SK-N-SH (cell line): ENCODE measurements around the gene FRY. TPM values are rescaled to one million over a fixed set of nuclear protein-coding genes. Genes with fewer than 3 reads are reported as not detected.

Source experiments
- CTCF ChIA-PET: fragments of 300-600, 350-600 bp; formaldehyde crosslinking; extraction: SDS; loops from one replicate; lab custom pipeline; 2021; lab: Yijun Ruan, JAX
- POLR2A ChIA-PET: fragments of 350-600 bp; sonication (Branson Sonifier 250); formaldehyde crosslinking; extraction: SDS; loops from one replicate; lab custom pipeline; 2020; ENCODE audit warnings: antibody characterized with exemption, inconsistent platforms; lab: Yijun Ruan, JAX
- DNase-seq: peaks from one replicate; pipeline ENCODE4 v3.0.0; 2012
- H2AFZ ChIP-seq: fragments of 200-600 bp; sonication (generic); 2 replicates; pipeline ENCODE4 v1.8.1; 2016; ENCODE audit warnings: antibody characterized with exemption, mild to moderate bottlenecking, low read depth
- H3F3A ChIP-seq: fragments of 200-600 bp; sonication (generic); replicated peaks from 2 replicates; pipeline ENCODE3; 2016; ENCODE audit warnings: antibody characterized with exemption, mild to moderate bottlenecking; ENCODE audit not compliant: insufficient read depth
- H3K27ac ChIP-seq, 2 experiments: fragments of 200-500 bp in 1 of 2; fragments of 200-600 bp in 1 of 2; sonication (Bioruptor generic) in 1 of 2; sonication (generic), shearing (Covaris generic) in 1 of 2; 2 replicates each; pipeline versions ENCODE4 v1.5.1 to v1.6.1; 2014 to 2016; ENCODE audit warnings: low read depth in 2 of 2, inconsistent platforms in 1 of 2, low read length in 1 of 2, mild to moderate bottlenecking in 1 of 2, mixed read lengths in 1 of 2
- H3K27me3 ChIP-seq: fragments of 200-600 bp; sonication (generic), shearing (Covaris generic); 2 replicates; pipeline ENCODE4 v1.6.1; 2016; ENCODE audit warnings: mixed run types; ENCODE audit not compliant: insufficient read depth
- H3K36me3 ChIP-seq, 2 experiments: fragments of 200-500 bp in 1 of 2; fragments of 200-600 bp in 1 of 2; sonication (Bioruptor generic) in 1 of 2; sonication (generic) in 1 of 2; replicated peaks in 1 of 2; 2 replicates each; pipeline versions ENCODE3 to v1.5.1; 2014 to 2016; ENCODE audit warnings: low read length in 1 of 2, mild to moderate bottlenecking in 1 of 2; ENCODE audit not compliant: insufficient read depth in 2 of 2, control insufficient read depth in 1 of 2
- H3K4me1 ChIP-seq, 2 experiments: fragments of 200-500 bp in 1 of 2; fragments of 200-600 bp in 1 of 2; sonication (Bioruptor generic) in 1 of 2; sonication (generic), shearing (Covaris generic) in 1 of 2; 2 replicates each; pipeline versions ENCODE4 v1.5.1 to v1.6.1; 2014 to 2016; ENCODE audit warnings: low read depth in 1 of 2, low read length in 1 of 2, mixed run types in 1 of 2; ENCODE audit not compliant: insufficient read depth in 2 of 2, control insufficient read depth in 1 of 2
- H3K4me2 ChIP-seq: fragments of 200-600 bp; sonication (generic), shearing (Covaris generic); 2 replicates; pipeline ENCODE4 v1.6.1; 2017; ENCODE audit warnings: mixed run types
- H3K4me3 ChIP-seq, 2 experiments: fragments of 200-500 bp in 1 of 2; fragments of 200-600 bp in 1 of 2; sonication (Bioruptor generic) in 1 of 2; sonication (generic), shearing (Covaris generic) in 1 of 2; 2 replicates each; pipeline versions ENCODE4 v1.5.1 to v1.8.1; 2014 to 2016; ENCODE audit warnings: low read depth in 2 of 2, inconsistent platforms in 1 of 2, low read length in 1 of 2, mild to moderate bottlenecking in 1 of 2, mixed read lengths in 1 of 2, moderate library complexity in 1 of 2
- H3K79me2 ChIP-seq: fragments of 200-600 bp; sonication (generic); 2 replicates; pipeline ENCODE4 v1.8.1; 2017; ENCODE audit warnings: mild to moderate bottlenecking; ENCODE audit not compliant: insufficient read depth
- H3K9ac ChIP-seq: fragments of 200-600 bp; sonication (generic); 2 replicates; pipeline ENCODE4 v1.6.1; 2017; ENCODE audit warnings: mixed run types
- H3K9me2 ChIP-seq: fragments of 200-600 bp; sonication (generic); 2 replicates; pipeline ENCODE4 v1.6.1; 2017; ENCODE audit warnings: mixed run types
- H3K9me3 ChIP-seq: fragments of 200-600 bp; sonication (generic); 2 replicates; pipeline ENCODE4 v1.6.1; 2017; ENCODE audit warnings: mixed run types, mild to moderate bottlenecking, moderate library complexity
- H4K20me1 ChIP-seq: fragments of 200-600 bp; sonication (generic); 2 replicates; pipeline ENCODE4 v1.6.1; 2017; ENCODE audit warnings: mild to moderate bottlenecking, mixed run types; ENCODE audit not compliant: insufficient read depth
- CHD2 ChIP-seq: fragments of 150-350 bp; IDR thresholded peaks from 2 replicates; pipeline ENCODE4 v1.6.1; 2018; ENCODE audit warnings: low read length; ENCODE audit not compliant: partially characterized antibody
- CTCF ChIP-seq: fragments of 200-600 bp; sonication (generic); IDR thresholded peaks from 2 replicates; pipeline ENCODE4 v1.6.1; 2017; ENCODE audit warnings: antibody characterized with exemption, mild to moderate bottlenecking, moderate library complexity
- FOXJ3 ChIP-seq: sonication (generic); formaldehyde crosslinking; IDR thresholded peaks from 2 replicates; pipeline ENCODE4 v1.5.1; 2020; ENCODE audit warnings: mild to moderate bottlenecking, missing genetic modification reagents
- GABPA ChIP-seq: IDR thresholded peaks from 2 replicates; pipeline ENCODE4 v1.4.0; 2012; ENCODE audit warnings: low read depth, mild to moderate bottlenecking
- IRF3 ChIP-seq: fragments of 150-350 bp; IDR thresholded peaks from 2 replicates; pipeline ENCODE4 v1.6.1; 2016; ENCODE audit warnings: mild to moderate bottlenecking, low read depth, low read length
- JUND ChIP-seq: IDR thresholded peaks from 2 replicates; pipeline ENCODE4 v1.4.0; 2012
- MAX ChIP-seq: IDR thresholded peaks from 2 replicates; pipeline ENCODE4 v1.4.0; 2012; ENCODE audit warnings: low read depth
- NFIC ChIP-seq: IDR thresholded peaks from 2 replicates; pipeline ENCODE4 v1.4.0; 2012; ENCODE audit warnings: borderline replicate concordance
- RAD21 ChIP-seq: IDR thresholded peaks from 2 replicates; pipeline ENCODE4 v1.6.1; 2012; ENCODE audit warnings: mild to moderate bottlenecking, low read length
- REST ChIP-seq: IDR thresholded peaks from 2 replicates; pipeline ENCODE4 v1.6.1; 2012; ENCODE audit warnings: mild to moderate bottlenecking, low read depth, low read length, moderate library complexity
- SIN3A ChIP-seq: IDR thresholded peaks from 2 replicates; pipeline ENCODE4 v1.6.1; 2012; ENCODE audit warnings: low read depth, mild to moderate bottlenecking, low read length, moderate library complexity, borderline replicate concordance
- TEAD4 ChIP-seq: IDR thresholded peaks from 2 replicates; pipeline ENCODE4 v1.4.0; 2012; ENCODE audit warnings: mild to moderate bottlenecking, borderline replicate concordance; ENCODE audit not compliant: insufficient read depth
- USF1 ChIP-seq: IDR thresholded peaks from 2 replicates; pipeline ENCODE4 v1.4.0; 2012; ENCODE audit warnings: low read depth, borderline replicate concordance
- WGBS: methylation state at CpG from one replicate; pipeline ENCODE4 v1.1.6; 2017; ENCODE audit warnings: low lambda C conversion rate; 5-methylcytosine and 5-hydroxymethylcytosine counted together
- polyA plus RNA-seq, 3 experiments: library from polyadenylated mRNA; depleted of rRNA; stranded (reverse); fragments of >200 nt; gene quantifications; 2 replicates each; pipeline ENCODE4 v1.2.3, GENCODE V29; 2012

Gene FRY
- polyA plus RNA-seq, 1 of the 3 experiments (the other 2 are of a cell fraction) = 1.4 TPM

- no peak for TF ChIP-seq USF1
- no peak for TF ChIP-seq SIN3A
- TF ChIP-seq NFIC = no peak
- no peak for TF ChIP-seq CHD2
- no peak for TF ChIP-seq JUND
- no peak for TF ChIP-seq MAX
- no peak for TF ChIP-seq TEAD4
- TF ChIP-seq GABPA = no peak
- no peak for TF ChIP-seq REST
- no peak for TF ChIP-seq FOXJ3 (CRISPR knock-in tag)
- no peak for TF ChIP-seq CTCF
- TF ChIP-seq RAD21 = no peak
- no peak for TF ChIP-seq IRF3
- TF ChIP-seq, all 33 proteins: peak for 0
These were observed 234.2 kb downstream of the FRY start for GRCh38 chr13:32265726-32266125.

More at GRCh38 chr13:32265726-32266125, 234.2 kb downstream of the FRY start:
- no peak overlapping the region for H2AFZ ChIP-seq
- H3K4me2 ChIP-seq = no peak overlapping the region
- POLR2A ChIA-PET = no interaction called here
- H3K9me2 ChIP-seq = no peaks in the 10 kb centered on the region
- H3K4me1 ChIP-seq = peaks cover 9 to 24% of the 10 kb centered on the region in 2 experiments
- no peaks in the 10 kb centered on the region for H3K79me2 ChIP-seq
- no peak for DNase-seq
- no peaks in the 10 kb centered on the region for H4K20me1 ChIP-seq
- WGBS = 59% methylated on average over 2 of the region's 2 CpGs
- peaks cover 13% of the 10 kb centered on the region for H3F3A ChIP-seq
- H3K27me3 ChIP-seq = no peaks in the 10 kb centered on the region
- no peak overlapping the region for H3K27ac ChIP-seq
- no peaks in the 10 kb centered on the region for H3K36me3 ChIP-seq
- no peak overlapping the region for H3K9ac ChIP-seq
- H3K9me3 ChIP-seq = no peaks in the 10 kb centered on the region
- CTCF ChIA-PET = interaction anchor here (0.8 kb wide), 1 partner anchor 11 kb away, joined by 3 read pairs; no protein-coding TSS in a partner anchor
- no peak overlapping the region for H3K4me3 ChIP-seq
